IPS DF 19.7 (cell line): Measurements from ENCODE around the gene OR5D16.
"Not testable (repeated sequence)": the region's sequence is repeated elsewhere in the genome, so short reads cannot be mapped to it uniquely, and the experiment has no call there.

Experiments used
- DNase-seq: peaks from one replicate; pipeline ENCODE4 v3.0.0-alpha.2; 2013; ENCODE audit warnings: low read depth, low spot score

The OR5D16 gene

GRCh38 chr11:55838452-55838851, at the start of gene OR5D16:
OR5D16 (plus strand) TSS chr11:55838752; CDS start chr11:55838752, 0 bp downstream.
- no peak for DNase-seq

- no peak for DNase-seq
Observed at GRCh38 chr11:55791606-55792005, 46.9 kb upstream of the OR5D16 start.

GRCh38 chr11:55793321-55793720, 45.2 kb upstream of the OR5D16 start:
- DNase-seq: no peak

GRCh38 chr11:55795256-55795655, 43.3 kb upstream of the OR5D16 start, which contains the start of gene OR5D14:
OR5D14 (plus strand) TSS chr11:55795556; CDS start chr11:55795556, 0 bp downstream.
- DNase-seq: no peak

GRCh38 chr11:55806248-55806647, 32.3 kb upstream of the OR5D16 start:
- DNase-seq: no peak

GRCh38 chr11:55811067-55811466, 27.5 kb upstream of the OR5D16 start, which contains the start of gene OR5L1:
OR5L1 (plus strand) TSS chr11:55811367; CDS start chr11:55811467, 100 bp downstream.
- no peak for DNase-seq

GRCh38 chr11:55819330-55819729, 19.2 kb upstream of the OR5D16 start, which contains the start of gene OR5D18:
OR5D18 (plus strand) TSS chr11:55819630; CDS start chr11:55819630, 0 bp downstream.
- DNase-seq: no peak

- no peak for DNase-seq
Observed at GRCh38 chr11:55826919-55827318, 11.6 kb upstream of the OR5D16 start, which contains the start of gene OR5L2. OR5L2 (plus strand) TSS chr11:55827219; CDS start chr11:55827219, 0 bp downstream.

GRCh38 chr11:55847453-55847852, 8.9 kb downstream of the OR5D16 start:
- DNase-seq: no peak

GRCh38 chr11:55849037-55849436, 10.5 kb downstream of the OR5D16 start:
- DNase-seq: no peak

GRCh38 chr11:55852141-55852540, 13.6 kb downstream of the OR5D16 start:
- DNase-seq: no peak

GRCh38 chr11:55854704-55855103, 16.2 kb downstream of the OR5D16 start:
- no peak for DNase-seq

- not testable (repeated sequence) for DNase-seq
Observed at GRCh38 chr11:55867354-55867753, 28.8 kb downstream of the OR5D16 start.

GRCh38 chr11:55872731-55873130, 34.2 kb downstream of the OR5D16 start:
- not testable (repeated sequence) for DNase-seq

GRCh38 chr11:55873146-55873545, 34.6 kb downstream of the OR5D16 start:
- not testable (repeated sequence) for DNase-seq

GRCh38 chr11:55882997-55883396, 44.4 kb downstream of the OR5D16 start, which contains the start of gene TRIM51:
TRIM51 (plus strand) TSS chr11:55883297; CDS start chr11:55885429, 2,132 bp downstream.
- DNase-seq: not testable (repeated sequence)

- not testable (repeated sequence) for DNase-seq
Observed at GRCh38 chr11:55884995-55885394, 46.4 kb downstream of the OR5D16 start.

- DNase-seq: not testable (repeated sequence)
Observed at GRCh38 chr11:55885481-55885880, 46.9 kb downstream of the OR5D16 start.
